GM12875 (cell line): ENCODE measurements around the gene IKBKG.

ENCODE experiments used
- H3K4me3 ChIP-seq: one replicate; pipeline ENCODE4 v1.5.1; 2011; ENCODE audit warnings: low read depth, low read length, control low read depth
- CTCF ChIP-seq: IDR thresholded peaks from 2 replicates; pipeline ENCODE4 v1.5.1; 2011; ENCODE audit warnings: low read depth, mild to moderate bottlenecking, control low read depth, inconsistent platforms, low read length, moderate library complexity, borderline replicate concordance; ENCODE audit not compliant: insufficient read depth

IKBKG gene

DNA sequence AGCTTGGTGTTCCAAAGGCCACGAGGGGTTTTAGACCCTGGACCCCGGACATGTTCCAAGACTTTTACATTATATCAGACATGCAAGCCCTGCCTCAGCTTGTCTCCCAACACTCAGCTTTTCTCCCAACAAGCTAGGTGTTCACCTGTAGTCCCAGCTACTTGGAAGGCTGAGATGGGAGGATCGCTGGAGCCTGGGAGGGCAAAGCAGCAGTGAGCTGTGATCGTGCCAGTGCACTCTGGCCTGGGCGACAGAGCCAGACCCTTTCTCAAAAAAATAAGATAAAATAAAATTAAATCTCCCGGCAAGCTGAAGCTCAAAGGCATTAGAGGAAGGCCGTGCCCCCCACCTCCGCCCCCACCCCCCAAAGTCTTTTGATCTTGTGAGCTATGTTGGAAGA is 51.2 kb downstream of the IKBKG start:
- TF ChIP-seq CTCF: no peak
- no peak overlapping the region for H3K4me3 ChIP-seq

DNA sequence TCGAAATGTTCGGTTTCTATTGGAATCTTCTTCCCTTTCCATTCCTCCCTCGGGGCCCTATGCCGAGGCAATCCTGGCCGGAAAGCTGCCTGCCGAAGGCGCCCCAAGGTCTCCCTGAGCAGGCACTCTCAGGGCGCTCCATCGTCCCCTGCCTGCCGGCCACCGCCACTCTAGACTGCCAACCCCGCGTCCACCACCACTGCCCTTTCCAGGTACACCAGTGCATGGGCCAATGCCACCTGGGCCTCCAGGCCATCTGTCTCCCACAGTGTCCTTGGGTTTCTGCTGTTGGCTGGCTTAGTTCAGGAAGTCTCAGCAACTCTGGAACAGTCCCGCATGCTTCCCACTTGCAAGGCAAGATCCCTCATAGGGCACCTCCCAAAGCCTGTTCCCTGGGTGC is 52.1 kb downstream of the IKBKG start:
- no peak for TF ChIP-seq CTCF
- H3K4me3 ChIP-seq: no peak overlapping the region

GRCh38 chrX:154600759-154601374 is 53.4 kb downstream of the IKBKG start:
- no peak overlapping the region for H3K4me3 ChIP-seq
- TF ChIP-seq CTCF: no peak

- no peak for TF ChIP-seq CTCF
- H3K4me3 ChIP-seq: no peak overlapping the region
Measured at GRCh38 chrX:154602226-154602625, 54.8 kb downstream of the IKBKG start.

- no peak for TF ChIP-seq CTCF
Measured at GRCh38 chrX:154602766-154603437, 55.5 kb downstream of the IKBKG start.

DNA sequence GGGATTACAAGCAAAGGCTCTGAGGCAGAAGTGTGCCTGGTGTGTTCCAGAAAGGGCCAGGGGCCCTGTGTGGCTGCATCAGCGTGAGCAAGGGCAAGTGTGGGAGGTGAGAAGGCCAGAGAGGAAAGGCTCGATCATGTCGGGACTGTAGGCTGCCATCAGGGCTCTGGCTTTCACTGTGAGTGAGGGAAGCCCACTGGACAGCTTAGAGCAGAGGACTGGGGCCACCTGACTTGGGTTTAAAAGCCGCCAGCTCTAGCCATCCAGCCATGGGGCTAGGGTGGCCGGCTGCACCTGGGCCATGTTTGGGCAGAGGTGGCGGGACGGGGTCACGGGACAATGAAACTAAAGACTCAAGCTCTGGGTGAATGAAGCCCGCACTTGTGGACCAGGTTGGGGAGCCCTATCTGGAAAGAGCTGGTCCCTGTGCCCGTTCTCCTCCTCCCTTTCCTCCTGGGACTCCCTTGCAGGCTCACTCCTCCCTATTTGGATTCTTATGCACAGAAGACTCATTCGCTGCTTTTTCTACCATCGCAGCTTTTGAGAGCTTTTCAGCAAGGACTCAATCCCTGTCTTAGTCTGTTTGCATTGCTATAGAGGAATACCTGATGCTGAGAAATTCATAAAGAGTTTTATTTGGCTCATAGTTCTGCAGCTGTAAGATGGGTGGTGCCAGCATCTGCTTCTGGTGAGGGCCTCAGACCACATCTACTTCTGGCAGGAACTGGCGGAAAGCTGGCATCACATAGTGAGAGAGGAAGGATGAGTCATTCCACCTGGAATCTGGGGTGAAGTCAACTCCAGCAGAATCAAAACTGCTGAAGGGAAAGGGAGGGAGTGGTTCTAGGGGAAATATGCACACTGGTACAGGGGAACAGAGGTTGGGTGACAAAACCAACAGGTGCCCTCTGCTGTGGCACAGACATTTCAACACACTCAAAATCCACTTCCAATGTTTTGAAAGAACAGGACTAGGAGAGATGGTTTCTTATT is 56.3 kb downstream of the IKBKG start:
- no peak overlapping the region for H3K4me3 ChIP-seq
- no peak for TF ChIP-seq CTCF

More at GRCh38 chrX:154602766-154603437, 55.5 kb downstream of the IKBKG start:
- no peak overlapping the region for H3K4me3 ChIP-seq

- no peak for TF ChIP-seq CTCF
- H3K4me3 ChIP-seq: no peak overlapping the region
Measured at GRCh38 chrX:154605566-154605965, 58.1 kb downstream of the IKBKG start.
